GM10847 (cell line): Measurements from ENCODE around the gene ICAM4.

Source experiments
- POLR2A ChIP-seq: IDR thresholded peaks from 2 replicates; pipeline ENCODE4 v1.6.1; 2011; ENCODE audit not compliant: insufficient read length; ENCODE audit errors: extremely low read depth

The ICAM4 gene

GRCh38 chr19:10286803-10287737 is at the start of gene ICAM4:
ICAM4 (plus strand) TSS chr19:10286955; CDS start chr19:10287013, 58 bp downstream.
- peak; percentile 11 for TF ChIP-seq POLR2A

GRCh38 chr19:10237702-10238101 is 49.1 kb upstream of the ICAM4 start:
- no peak for TF ChIP-seq POLR2A

- TF ChIP-seq POLR2A, result no peak
Observed at GRCh38 chr19:10238172-10238783, 48.5 kb upstream of the ICAM4 start.

- no peak for TF ChIP-seq POLR2A
Observed at GRCh38 chr19:10243606-10244005, 43.1 kb upstream of the ICAM4 start.

GRCh38 chr19:10245189-10245939 is 41.4 kb upstream of the ICAM4 start:
- no peak for TF ChIP-seq POLR2A

GRCh38 chr19:10246511-10246910 is 40.2 kb upstream of the ICAM4 start:
- TF ChIP-seq POLR2A, result no peak

GRCh38 chr19:10251792-10252694 is 34.7 kb upstream of the ICAM4 start, which contains the start of gene MRPL4:
MRPL4 (plus strand) TSS chr19:10252214; CDS start chr19:10252254, 40 bp downstream.
- peak; percentile 75 for TF ChIP-seq POLR2A

- TF ChIP-seq POLR2A, result no peak
Observed at GRCh38 chr19:10252707-10253106, 34.0 kb upstream of the ICAM4 start.

- no peak for TF ChIP-seq POLR2A
Observed at GRCh38 chr19:10254244-10254643, 32.5 kb upstream of the ICAM4 start.

- no peak for TF ChIP-seq POLR2A
Observed at GRCh38 chr19:10255358-10255757, 31.4 kb upstream of the ICAM4 start.

- TF ChIP-seq POLR2A, result no peak
Observed at GRCh38 chr19:10256551-10256950, 30.2 kb upstream of the ICAM4 start.

GRCh38 chr19:10256970-10257615 is 29.7 kb upstream of the ICAM4 start:
- TF ChIP-seq POLR2A, result no peak

GRCh38 chr19:10258080-10258710 is 28.6 kb upstream of the ICAM4 start:
- TF ChIP-seq POLR2A, result no peak

- no peak for TF ChIP-seq POLR2A
Observed at GRCh38 chr19:10259162-10259905, 27.4 kb upstream of the ICAM4 start.
